B cell (primary cell): ENCODE results near the gene PMIS2. TPM values are rescaled to one million over a fixed set of nuclear protein-coding genes. Genes with fewer than 3 reads are reported as not detected.

ENCODE experiments used
- ATAC-seq: fragments of 200-7000 bp; cut with Tn5 transposase; one replicate; pipeline ENCODE4 v1.10.0; 2021; ENCODE audit warnings: low read depth, mild to moderate bottlenecking, moderate number of reproducible peaks, moderate library complexity
- CTCF ChIA-PET: fragments of 350-600 bp; sonication (Branson Sonifier 250); formaldehyde crosslinking; loops from one replicate; lab custom pipeline; 2021; ENCODE audit warnings: antibody characterized with exemption, inconsistent platforms; lab: Charles Lee
- POLR2A ChIA-PET: fragments of 350-600 bp; sonication (Branson Sonifier 250); formaldehyde crosslinking; loops from one replicate; lab custom pipeline; 2021; ENCODE audit warnings: antibody characterized with exemption; lab: Charles Lee
- DNase-seq: peaks from one replicate; pipeline ENCODE4 v3.0.0; 2013
- H2AFZ ChIP-seq: 2 replicates; pipeline ENCODE4 v1.6.1; 2012; ENCODE audit warnings: mild to moderate bottlenecking, low read depth, low read length; ENCODE audit not compliant: insufficient read depth, poor library complexity, severe bottlenecking
- H3K27ac ChIP-seq, 2 donors: 1 replicate in 1 of 2; 2 replicates in 1 of 2; pipeline ENCODE4 v1.5.1; 2012 to 2013; ENCODE audit warnings: low read length in 2 of 2, mild to moderate bottlenecking in 2 of 2, moderate library complexity in 1 of 2
- H3K27me3 ChIP-seq, 4 experiments: fragments of 200-600 bp in 1 of 4; sonication (generic) in 1 of 4; replicated peaks in 1 of 4; 1 replicate in 2 of 4; 2 replicates in 2 of 4; pipeline versions ENCODE4 v1.6.1 to v1.7.0; 2013 to 2016; ENCODE audit warnings: low read length in 3 of 4, mild to moderate bottlenecking in 2 of 4, mixed read lengths in 1 of 4, moderate library complexity in 1 of 4; ENCODE audit not compliant: insufficient read depth in 4 of 4, control insufficient read depth in 3 of 4; ENCODE audit errors: control extremely low read depth in 1 of 4
- H3K36me3 ChIP-seq, 2 experiments: replicated peaks in 1 of 2; 1 replicate in 1 of 2; 2 replicates in 1 of 2; pipeline versions ENCODE4 v1.6.1 to v1.7.1; 2013; ENCODE audit warnings: low read length in 1 of 2; ENCODE audit not compliant: insufficient read depth in 2 of 2, control insufficient read depth in 1 of 2; ENCODE audit errors: control extremely low read depth in 1 of 2, extremely low read depth in 1 of 2
- H3K4me1 ChIP-seq, 2 donors: fragments of 200-600 bp in 1 of 2; sonication (generic) in 1 of 2; 1 replicate in 1 of 2; 2 replicates in 1 of 2; pipeline versions ENCODE4 v1.5.1 to v1.6.1; 2013 to 2017; ENCODE audit warnings: low read length in 2 of 2; ENCODE audit not compliant: control insufficient read depth in 2 of 2, insufficient read depth in 2 of 2
- H3K4me2 ChIP-seq: replicated peaks from 2 replicates; pipeline ENCODE3; 2012; ENCODE audit warnings: mild to moderate bottlenecking, low read depth, low read length; ENCODE audit not compliant: poor library complexity, severe bottlenecking
- H3K4me3 ChIP-seq, 5 experiments: fragments of 200-600 bp in 1 of 5; sonication (generic) in 1 of 5; 1 replicate in 3 of 5; 2 replicates in 2 of 5; pipeline versions ENCODE4 v1.5.1 to v1.7.0; 2011 to 2016; ENCODE audit warnings: low read length in 4 of 5, mild to moderate bottlenecking in 4 of 5, low read depth in 2 of 5, control low read depth in 1 of 5, moderate library complexity in 1 of 5; ENCODE audit not compliant: insufficient read depth in 1 of 5; ENCODE audit errors: control extremely low read depth in 1 of 5, extremely low read depth in 1 of 5
- H3K79me2 ChIP-seq: fragments of 200-600 bp; sonication (generic); one replicate; pipeline ENCODE4 v1.6.0; 2016; ENCODE audit warnings: low read length; ENCODE audit not compliant: control insufficient read depth, insufficient read depth
- H3K9ac ChIP-seq: fragments of 200-600 bp; sonication (generic); 2 replicates; pipeline ENCODE4 v1.6.1; 2017; ENCODE audit warnings: mild to moderate bottlenecking, low read length, moderate library complexity
- H3K9me3 ChIP-seq, 3 donors: one replicate each; pipeline versions ENCODE4 v1.6.1 to v1.7.1; 2013; ENCODE audit warnings: low read length in 2 of 3; ENCODE audit not compliant: control insufficient read depth in 2 of 3, insufficient read depth in 1 of 3; ENCODE audit errors: control extremely low read depth in 1 of 3
- H4K20me1 ChIP-seq: 2 replicates; pipeline ENCODE4 v1.6.0; 2012; ENCODE audit warnings: mild to moderate bottlenecking, low read length; ENCODE audit not compliant: insufficient read depth, control insufficient read depth, poor library complexity, severe bottlenecking
- H3K27ac Mint-ChIP-seq: one replicate; pipeline ENCODE4 v1.8.0; 2021; ENCODE audit warnings: mixed read lengths
- H3K27me3 Mint-ChIP-seq: one replicate; pipeline ENCODE4 v1.8.0; 2021; ENCODE audit warnings: mixed read lengths
- H3K4me1 Mint-ChIP-seq: one replicate; pipeline ENCODE4 v1.8.0; 2021; ENCODE audit warnings: mixed read lengths
- H3K4me3 Mint-ChIP-seq: one replicate; pipeline ENCODE4 v1.8.0; 2021; ENCODE audit warnings: mixed read lengths
- H3K9me3 Mint-ChIP-seq: one replicate; pipeline ENCODE4 v1.8.0; 2022; ENCODE audit warnings: mixed read lengths; ENCODE audit not compliant: insufficient read depth
- CTCF ChIP-seq: fragments of 200-600 bp; IDR thresholded peaks from one replicate; pipeline ENCODE4 v1.8.0; 2022; ENCODE audit warnings: antibody characterized with exemption, mild to moderate bottlenecking
- EZH2 ChIP-seq: IDR thresholded peaks from 2 replicates; pipeline ENCODE4 v1.6.1; 2012; ENCODE audit warnings: borderline replicate concordance, low read depth, mild to moderate bottlenecking, moderate library complexity, low read length; ENCODE audit not compliant: insufficient read depth, poor library complexity, severe bottlenecking
- WGBS: methylation state at CpG from one replicate; pipeline ENCODE4 v1.1.5; 2013; ENCODE audit warnings: missing lambda C conversion rate; ENCODE audit not compliant: insufficient coverage; 5-methylcytosine and 5-hydroxymethylcytosine counted together
- intact Hi-C: fragments of 100-400 bp; cut with micrococcal nuclease; formaldehyde crosslinking; loops from one replicate; pipeline ENCODE4 v1.10.0; 2022
- polyA plus RNA-seq: library from polyadenylated mRNA; depleted of rRNA; stranded (reverse); fragments of >200 nt; gene quantifications from 2 replicates; pipeline ENCODE4 v1.2.3, GENCODE V29; 2012
- total RNA-seq, 2 donors: library from RNA; stranded (reverse); fragments of 120-200 nt in 1 of 2; gene quantifications; 1 replicate in 1 of 2; 2 replicates in 1 of 2; pipeline versions ENCODE4 v1.2.3 to v1.2.4, GENCODE V29; 2013 to 2022

The PMIS2 gene
- total and polyA plus RNA-seq, 2 donors (not counting 1 experiment from before 2014, with no cell fraction given): not detected

- H4K20me1 ChIP-seq: no peaks in the 10 kb centered on the region
- POLR2A ChIA-PET: interaction anchor here (0.8 to 1.2 kb wide), 2 partner anchors 20 to 136 kb away, joined by 4 to 5 read pairs; partner anchors contain the start of genes PSENEN and U2AF1L4
- CTCF ChIA-PET: interaction anchor here (0.6 to 2.6 kb wide), 3 partner anchors 60 to 290 kb away, joined by 3 to 9 read pairs (median 5); no protein-coding TSS in a partner anchor
- H3K4me2 ChIP-seq: peak overlapping the region; percentile 66
- no peaks in the 10 kb centered on the region for H3K27me3 ChIP-seq
- peak overlapping the region; percentile 64 for H2AFZ ChIP-seq
- H3K36me3 ChIP-seq: peaks cover 0 to 2% of the 10 kb centered on the region in 2 experiments
- no peak for TF ChIP-seq CTCF
- TF ChIP-seq EZH2: no peak
- ATAC-seq (peak; percentile 51), DNase-seq (peak; percentile 89)
- Mint-ChIP-seq H3K27ac (peak overlapping the region; percentile 97), H3K4me3 (peak overlapping the region; percentile 60), H3K27me3 (no peaks in the 10 kb centered on the region), H3K4me1 (peaks cover 44% of the 10 kb centered on the region), H3K9me3 (no peaks in the 10 kb centered on the region)
- H3K4me1 ChIP-seq: peaks cover 38 to 53% of the 10 kb centered on the region in 2 donors
- peak overlapping the region in 3 of 5 experiments; percentile 14 to 21 (median 15) for H3K4me3 ChIP-seq
- intact Hi-C loops: no loop called here
- H3K79me2 ChIP-seq: peaks cover 11% of the 10 kb centered on the region
- H3K9me3 ChIP-seq: peaks cover 0 to 13% (median 8%) of the 10 kb centered on the region in 3 donors
- peak overlapping the region; percentile 99 for H3K27ac ChIP-seq
- peak overlapping the region; percentile 12 for H3K9ac ChIP-seq
- 19% methylated on average over 5 of the region's 6 CpGs for WGBS
Measured at GRCh38 chr19:35609851-35610353, 23.9 kb downstream of the PMIS2 start.

GRCh38 chr19:35612224-35612558 lies 26.2 kb downstream of the PMIS2 start:
- Histone ChIP-seq H3K9me3 (peaks cover 0 to 13% (median 8%) of the 10 kb centered on the region in 3 donors), H2AFZ (no peak overlapping the region), H3K4me1 (peaks cover 38 to 53% of the 10 kb centered on the region in 2 donors), H3K36me3 (peaks cover 0 to 13% of the 10 kb centered on the region in 2 experiments), H3K9ac (peak overlapping the region; percentile 83), H3K4me2 (peak overlapping the region; percentile 93), H3K4me3 (peak overlapping the region in 4 of 5 experiments; percentile 62 to 87 (median 79)), H3K79me2 (peaks cover 11% of the 10 kb centered on the region), H4K20me1 (no peaks in the 10 kb centered on the region), H3K27ac (peak overlapping the region; percentile 76 to 77), H3K27me3 (no peaks in the 10 kb centered on the region)
- peaks cover 44% of the 10 kb centered on the region for H3K4me1 Mint-ChIP-seq
- no peaks in the 10 kb centered on the region for H3K27me3 Mint-ChIP-seq
- TF ChIP-seq CTCF (no peak), EZH2 (no peak)
- ChIA-PET CTCF (interaction anchor here (1.0 kb wide), 1 partner anchor 28 kb away, joined by 3 read pairs; no protein-coding TSS in a partner anchor), POLR2A (interaction anchor here (1.3 kb wide), 2 partner anchors 32 to 36 kb away, joined by 3 to 5 read pairs; partner anchors contain the start of gene COX6B1)
- ATAC-seq: no peak
- DNase-seq: no peak
- H3K27ac Mint-ChIP-seq: peak overlapping the region; percentile 98
- H3K9me3 Mint-ChIP-seq: no peaks in the 10 kb centered on the region
- WGBS: 0% methylated on average over 3 of the region's 9 CpGs
- intact Hi-C loops: loop anchor here (1.0 kb wide), 7 partner anchors 16 to 442 kb away; partner anchors contain the start of genes COX6B1, THAP8, TMEM147 and WDR62
- H3K4me3 Mint-ChIP-seq: peak overlapping the region; percentile 92
